K562 (cell line): Measurements from ENCODE around the gene NRG3. TPM values are rescaled to one million over a fixed set of nuclear protein-coding genes. Genes with fewer than 3 reads are reported as not detected.

ENCODE experiments used
- ATAC-seq: fragments of 200-7000 bp; cut with Tn5 transposase; 3 replicates; pipeline ENCODE4 v1.9.1; 2020; ENCODE audit warnings: moderate library complexity
- BruUV-seq: library from RNA; stranded (reverse); fragments of 400-500 nt; replicated peaks from 2 replicates; lab custom pipeline; 2021; lab: Mats Ljungman, UMichigan
- CTCF ChIA-PET: fragments of 300-600 bp; formaldehyde crosslinking; extraction: SDS; loops from one replicate; lab custom pipeline; 2021; ENCODE audit warnings: low intra/inter-chr PET ratio; lab: Yijun Ruan, JAX
- POLR2A ChIA-PET: fragments of 300-600, 350-650 bp; sonication (Branson Sonifier 250); formaldehyde crosslinking; extraction: SDS; loops from one replicate; lab custom pipeline; 2021; ENCODE audit warnings: antibody characterized with exemption, inconsistent platforms; lab: Yijun Ruan, JAX
- DNase-seq, 4 experiments: peaks; one replicate each; pipeline versions ENCODE4 v3.0.0 to v3.0.0-alpha.2; 2011 to 2018; ENCODE audit warnings: low spot score in 3 of 4, mixed read lengths in 3 of 4; ENCODE audit errors: extremely low read depth in 1 of 4
- FAIRE-seq: peaks from 2 replicates; lab custom pipeline; 2011; peaks lifted over from hg19 to GRCh38; lab: Jason Lieb, UNC
- H2AFZ ChIP-seq: 2 replicates; pipeline ENCODE4 v1.6.0; 2011; ENCODE audit warnings: low read depth, low read length, control low read depth, inconsistent platforms
- H3K27ac ChIP-seq: fragments of 200-600 bp; 3 replicates; pipeline ENCODE4 v1.8.0; 2011; ENCODE audit warnings: low read depth, mild to moderate bottlenecking, control low read depth, inconsistent platforms, low read length, moderate library complexity, mixed read lengths; ENCODE audit errors: extremely low read depth
- H3K27me3 ChIP-seq, 2 experiments: fragments of 300-600 bp in 1 of 2; 2 replicates in 1 of 2; 3 replicates in 1 of 2; pipeline versions ENCODE4 v1.6.0 to v1.8.0; 2011; ENCODE audit warnings: inconsistent platforms in 2 of 2, low read length in 2 of 2, mild to moderate bottlenecking in 1 of 2, mixed read lengths in 1 of 2, moderate library complexity in 1 of 2; ENCODE audit not compliant: control insufficient read depth in 2 of 2, insufficient read depth in 2 of 2
- H3K36me3 ChIP-seq: fragments of 300-600 bp; 3 replicates; pipeline ENCODE4 v1.8.0; 2011; ENCODE audit warnings: mild to moderate bottlenecking, low read length, inconsistent platforms; ENCODE audit not compliant: control insufficient read depth, insufficient read depth
- H3K4me1 ChIP-seq, 2 experiments: fragments of 200-600 bp in 1 of 2; replicated peaks in 1 of 2; 2 replicates in 1 of 2; 3 replicates in 1 of 2; pipeline versions ENCODE4 v1.5.1 to v1.8.0; 2011; ENCODE audit warnings: inconsistent platforms in 2 of 2, low read length in 2 of 2, mild to moderate bottlenecking in 1 of 2, mixed read lengths in 1 of 2, moderate library complexity in 1 of 2; ENCODE audit not compliant: control insufficient read depth in 2 of 2, insufficient read depth in 2 of 2
- H3K4me2 ChIP-seq: 2 replicates; pipeline ENCODE4 v1.6.1; 2011; ENCODE audit warnings: low read length, control low read depth, inconsistent platforms, mixed read lengths; ENCODE audit not compliant: insufficient read depth
- H3K4me3 ChIP-seq: fragments of 200-600 bp; sonication (generic), shearing (Covaris generic); 2 replicates; pipeline ENCODE4 v1.5.1; 2016; ENCODE audit warnings: control low read depth, inconsistent platforms
- H3K79me2 ChIP-seq: fragments of 200-600 bp; 3 replicates; pipeline ENCODE4 v1.8.0; 2011; ENCODE audit warnings: low read length, inconsistent platforms; ENCODE audit not compliant: control insufficient read depth, insufficient read depth
- H3K9ac ChIP-seq, 2 experiments: 2 replicates each; pipeline versions ENCODE4 v1.6.0 to v1.6.1; 2011; ENCODE audit warnings: low read depth in 2 of 2, low read length in 2 of 2, control low read depth in 1 of 2, inconsistent platforms in 1 of 2, mild to moderate bottlenecking in 1 of 2, mixed read lengths in 1 of 2; ENCODE audit not compliant: insufficient read depth in 1 of 2
- H3K9me1 ChIP-seq: one replicate; pipeline ENCODE4 v1.6.0; 2011; ENCODE audit warnings: inconsistent platforms, mild to moderate bottlenecking, low read length, moderate library complexity; ENCODE audit not compliant: control insufficient read depth, insufficient read depth
- H3K9me3 ChIP-seq: replicated peaks from 2 replicates; pipeline ENCODE4 v1.5.1; 2011; ENCODE audit warnings: low read depth, low read length, inconsistent platforms; ENCODE audit not compliant: control insufficient read depth, insufficient read depth
- H4K20me1 ChIP-seq: replicated peaks from 2 replicates; pipeline ENCODE4 v1.6.1; 2011; ENCODE audit warnings: low read length, inconsistent platforms, mixed read lengths; ENCODE audit not compliant: control insufficient read depth, insufficient read depth
- ARID2 ChIP-seq: fragments of 450-650 bp; IDR thresholded peaks from 2 replicates; pipeline ENCODE4 v1.6.1; 2017; ENCODE audit warnings: antibody characterized with exemption, mild to moderate bottlenecking
- CBX3 ChIP-seq, 2 experiments: IDR thresholded peaks; 1 replicate in 1 of 2; 2 replicates in 1 of 2; pipeline ENCODE4 v1.6.1; 2012; ENCODE audit warnings: inconsistent platforms in 2 of 2, low read length in 2 of 2, borderline replicate concordance in 1 of 2, control low read depth in 1 of 2
- FOXJ2 ChIP-seq: fragments of 200-800 bp; sonication (Bioruptor generic); IDR thresholded peaks from 2 replicates; pipeline ENCODE4 v1.6.1; 2016; ENCODE audit warnings: missing genetic modification characterization, missing compliant biosample characterization
- GTF2F1 ChIP-seq: IDR thresholded peaks from 2 replicates; pipeline ENCODE4 v1.6.1; 2011; ENCODE audit warnings: low read depth, low read length, improper control_type of control experiment
- HNRNPK ChIP-seq: fragments of 200-400 bp; formaldehyde crosslinking; IDR thresholded peaks from one replicate; pipeline ENCODE4 v1.6.1; 2018; ENCODE audit warnings: mild to moderate bottlenecking, low read depth, low read length; ENCODE audit not compliant: poor library complexity, severe bottlenecking
- MCM2 ChIP-seq: fragments of 450-650 bp; IDR thresholded peaks from 2 replicates; pipeline ENCODE4 v1.6.1; 2017; ENCODE audit warnings: low read depth, mild to moderate bottlenecking
- PTBP1 ChIP-seq: fragments of 200-400 bp; formaldehyde crosslinking; IDR thresholded peaks from 2 replicates; pipeline ENCODE4 v1.6.1; 2017; ENCODE audit warnings: low read depth, low read length
- RUNX1 ChIP-seq: sonication (generic); IDR thresholded peaks from 2 replicates; pipeline ENCODE4 v1.6.1; 2016; ENCODE audit warnings: antibody characterized with exemption, low read depth
- TEAD2 ChIP-seq: fragments of 450-650 bp; IDR thresholded peaks from 2 replicates; pipeline ENCODE4 v1.6.1; 2016; ENCODE audit warnings: missing genetic modification characterization, control low read depth, missing compliant biosample characterization
- THAP12 ChIP-seq: fragments of 250-450 bp; sonication (Bioruptor Pico); IDR thresholded peaks from 2 replicates; pipeline ENCODE4 v1.9.0; 2021; ENCODE audit warnings: mild to moderate bottlenecking, inconsistent platforms
- ZNF551 ChIP-seq: fragments of 250-450 bp; sonication (Bioruptor Pico); IDR thresholded peaks from 2 replicates; pipeline ENCODE4 v1.5.0; 2021; ENCODE audit warnings: mild to moderate bottlenecking, moderate library complexity
- ZNF639 ChIP-seq, 2 experiments: fragments of 200-800 bp in 1 of 2; sonication (Bioruptor generic) in 1 of 2; sonication (generic) in 1 of 2; formaldehyde crosslinking in 1 of 2; IDR thresholded peaks in 1 of 2; conservative IDR thresholded peaks in 1 of 2; 2 replicates each; pipeline versions ENCODE4 v1.5.0 to v1.6.1; 2016 to 2020; ENCODE audit warnings: missing compliant biosample characterization in 1 of 2, missing genetic modification characterization in 1 of 2, missing genetic modification reagents in 1 of 2
- WGBS: fragments of 100-300 bp; shearing (Covaris generic); methylation state at CpG from one replicate; pipeline ENCODE4 v1.1.6; 2016; ENCODE audit warnings: low coverage, mixed read lengths; ENCODE audit not compliant: insufficient coverage; ENCODE audit errors: missing lambda C conversion rate; 5-methylcytosine and 5-hydroxymethylcytosine counted together
- in situ Hi-C: fragments of 300-500 bp; cut with MboI; formaldehyde crosslinking; loops from 4 replicates; pipeline ENCODE4 v1.15.0; 2018; ENCODE audit warnings: inconsistent platforms, mixed read lengths
- intact Hi-C: fragments of 100-400 bp; cut with micrococcal nuclease; formaldehyde crosslinking; loops from 2 replicates; pipeline ENCODE4 v1.14.2; 2022
- polyA plus RNA-seq, 8 experiments: library from polyadenylated mRNA; depleted of rRNA in 4 of 8; stranded (reverse) in 5 of 8; unstranded in 3 of 8; fragments of >200 nt; fragmentation: Nextera tagmentation in 2 of 8; fragmentation: Illumina TruSeq in 1 of 8; extraction: Ambion mirVana in 2 of 8; extraction: Trizol in 1 of 8; gene quantifications; 2 replicates each; pipeline versions ENCODE4 v1.2.1 to v1.2.3, GENCODE V29; 2011 to 2014; ENCODE audit warnings: inconsistent platforms in 1 of 8, missing spikeins in 1 of 8
- total RNA-seq, 7 experiments: library from RNA; depleted of rRNA in 6 of 7; stranded (reverse); fragments of >200 nt in 6 of 7; fragmentation: Illumina TruSeq in 2 of 7; extraction: Trizol in 2 of 7; gene quantifications; 2 replicates each; pipeline versions ENCODE4 v1.2.1 to v1.2.3, GENCODE V29; 2011 to 2021; ENCODE audit warnings: low replicate concordance in 1 of 7

NRG3 gene
- total and polyA plus RNA-seq, 9 of the 15 experiments (the other 6 are each of a cell fraction or from before 2014, with no cell fraction given): not detected

GRCh38 chr10:82238291-82238690, 363.3 kb downstream of the NRG3 start:
- in situ Hi-C loops: no loop called here
- POLR2A ChIA-PET: no interaction called here
- no peaks in the 10 kb centered on the region for H3K79me2 ChIP-seq
- H3K9me1 ChIP-seq: no peaks in the 10 kb centered on the region
- no peaks in the 10 kb centered on the region for H3K27me3 ChIP-seq
- no peak for FAIRE-seq
- H4K20me1 ChIP-seq: no peaks in the 10 kb centered on the region
- H3K4me2 ChIP-seq: no peak overlapping the region
- H2AFZ ChIP-seq: no peak overlapping the region
- no peaks in the 10 kb centered on the region for H3K9me3 ChIP-seq
- TF ChIP-seq HNRNPK: peak; percentile 58
- TF ChIP-seq RUNX1: no peak
- TF ChIP-seq, all 486 proteins: peak for 1
- BruUV-seq: no TSS peak
- H3K27ac ChIP-seq: no peak overlapping the region
- intact Hi-C loops: no loop called here
- ATAC-seq (no peak), DNase-seq (no peak)
- H3K36me3 ChIP-seq: no peaks in the 10 kb centered on the region
- WGBS: 0% methylated on average over 1 of the region's 1 CpG
- CTCF ChIA-PET: no interaction called here
- H3K9ac ChIP-seq: no peak overlapping the region
- H3K4me1 ChIP-seq: no peaks in the 10 kb centered on the region
- no peak overlapping the region for H3K4me3 ChIP-seq

GRCh38 chr10:82240408-82240807, 365.4 kb downstream of the NRG3 start:
- no peaks in the 10 kb centered on the region for H3K4me1 ChIP-seq
- TF ChIP-seq MCM2: no peak
- no peak for TF ChIP-seq PTBP1
- TF ChIP-seq TEAD2: no peak
- no peak for TF ChIP-seq THAP12 (CRISPR knock-in tag)
- TF ChIP-seq ZNF639 (CRISPR knock-in tag; conservative IDR thresholded peaks at IDR 0.05 in 1 of 2, IDR thresholded peaks at IDR 0.05 in 1 of 2): no peak
- no peak for TF ChIP-seq ARID2
- TF ChIP-seq CBX3 (IDR thresholded peaks at IDR 0.05; ENCODE audit: borderline replicate concordance in 1 of 2, low read length in 2 of 2): no peak
- TF ChIP-seq FOXJ2 (tag): no peak
- TF ChIP-seq ZNF551 (CRISPR knock-in tag): no peak
- TF ChIP-seq GTF2F1: no peak
- TF ChIP-seq, all 486 proteins: peak for 0
- H3K9ac ChIP-seq: no peak overlapping the region
- no peaks in the 10 kb centered on the region for H3K27me3 ChIP-seq
- 0% methylated on average over 3 of the region's 3 CpGs for WGBS
- H3K9me3 ChIP-seq: no peaks in the 10 kb centered on the region
- H3K79me2 ChIP-seq: no peaks in the 10 kb centered on the region
- H3K27ac ChIP-seq: no peak overlapping the region
- in situ Hi-C loops (no loop called here), intact Hi-C loops (no loop called here)
- ChIA-PET POLR2A (no interaction called here), CTCF (no interaction called here)
- H3K4me3 ChIP-seq: no peak overlapping the region
- no peaks in the 10 kb centered on the region for H4K20me1 ChIP-seq
- DNase-seq: no peak
- H3K36me3 ChIP-seq: no peaks in the 10 kb centered on the region
- H3K9me1 ChIP-seq: no peaks in the 10 kb centered on the region
- FAIRE-seq: no peak
- no peak overlapping the region for H2AFZ ChIP-seq
- BruUV-seq: no TSS peak
- H3K4me2 ChIP-seq: no peak overlapping the region
- no peak for ATAC-seq
